Activated CD8-positive, alpha-beta memory T cell treated with anti-CD3 and anti-CD28 coated beads, Interleukin-2, amount 10 ng/mL, durations not matched to agents 7 days and 5 days (primary cell): Measurements from ENCODE around the gene HOXA10. TPM values are rescaled to one million over a fixed set of nuclear protein-coding genes. Genes with fewer than 3 reads are reported as not detected.

Source experiments
- ATAC-seq: fragments of 150-1000 bp; cut with Tn5 transposase; one replicate; pipeline ENCODE4 v1.10.0; 2021; ENCODE audit warnings: moderate library complexity
- CTCF ChIA-PET: fragments of 350-600 bp; sonication (Branson Sonifier 250); formaldehyde crosslinking; loops from one replicate; lab custom pipeline; 2021; ENCODE audit warnings: antibody characterized with exemption; lab: Charles Lee
- DNase-seq: peaks from one replicate; pipeline ENCODE4 v3.0.0-alpha.2; 2020
- H3K27ac Mint-ChIP-seq: one replicate; pipeline ENCODE4 v1.8.0; 2021; ENCODE audit warnings: mild to moderate bottlenecking, mixed read lengths
- H3K27me3 Mint-ChIP-seq: one replicate; pipeline ENCODE4 v1.8.0; 2021; ENCODE audit warnings: mixed read lengths
- H3K36me3 Mint-ChIP-seq: one replicate; pipeline ENCODE4 v1.8.0; 2021; ENCODE audit warnings: mild to moderate bottlenecking, mixed read lengths
- H3K4me1 Mint-ChIP-seq: one replicate; pipeline ENCODE4 v1.8.0; 2021; ENCODE audit warnings: mixed read lengths
- H3K4me3 Mint-ChIP-seq: one replicate; pipeline ENCODE4 v1.8.0; 2021; ENCODE audit warnings: mild to moderate bottlenecking, moderate library complexity, mixed read lengths
- H3K9me3 Mint-ChIP-seq: one replicate; pipeline ENCODE4 v1.8.0; 2022; ENCODE audit warnings: low read depth, mixed read lengths
- total RNA-seq, 2 experiments: library from RNA; stranded (reverse); gene quantifications; one replicate each; pipeline ENCODE4 v1.2.3, GENCODE V29; 2021

Gene HOXA10
- total RNA-seq, 2 experiments from 2014 or later, result not detected

DNA sequence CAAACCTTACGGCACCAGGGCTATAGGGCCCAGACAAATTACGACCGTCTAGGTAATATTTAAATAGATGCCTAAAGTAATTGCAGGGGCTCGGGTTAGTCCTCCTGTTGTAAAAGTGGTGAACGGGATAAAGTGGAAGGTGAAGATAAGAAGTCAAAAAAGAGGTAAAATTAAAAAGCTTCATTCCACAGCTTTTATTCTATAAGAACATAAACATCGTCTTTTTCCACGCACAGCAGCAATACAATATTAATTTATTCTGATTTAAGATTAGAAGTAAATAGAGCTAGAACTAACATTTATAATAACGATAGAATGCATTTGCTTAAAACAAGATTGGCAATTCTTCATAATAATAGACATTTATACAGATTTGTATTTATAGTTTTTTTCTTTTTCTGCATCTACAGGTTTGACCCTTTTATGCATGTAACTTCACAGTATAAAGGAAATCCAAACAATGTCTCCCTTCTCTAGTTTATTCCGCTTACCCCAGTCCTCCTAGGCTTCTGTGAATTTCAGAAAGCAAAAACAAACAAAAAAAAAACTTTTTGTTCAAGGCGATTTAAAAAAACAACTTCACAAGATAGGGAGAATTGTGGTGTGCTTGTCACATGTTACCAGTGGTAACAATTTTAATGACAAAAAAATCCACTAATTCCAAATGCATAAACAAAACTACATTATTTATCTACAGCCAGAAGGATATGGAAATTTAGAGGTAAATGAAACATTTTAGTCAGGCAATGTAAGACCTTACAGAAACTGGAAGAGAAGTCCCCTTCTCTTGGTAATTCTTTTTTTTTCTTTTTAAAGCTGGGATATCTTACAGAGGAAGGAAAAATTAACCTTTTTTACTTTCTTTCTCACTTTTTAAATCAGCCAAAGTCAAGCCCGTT, 3.4 kb downstream of the HOXA10 start:
- H3K27me3 Mint-ChIP-seq, result peaks cover 82% of the 10 kb centered on the region
- CTCF ChIA-PET, result interaction anchor here (1.0 to 1.7 kb wide), 2 partner anchors 10 to 41 kb away, joined by 3 to 5 read pairs; no protein-coding TSS in a partner anchor
- DNase-seq (no peak), ATAC-seq (no peak)
- no peak overlapping the region for H3K27ac Mint-ChIP-seq
- H3K36me3 Mint-ChIP-seq, result peaks cover 2% of the 10 kb centered on the region
- H3K4me1 Mint-ChIP-seq, result peaks cover 7% of the 10 kb centered on the region
- no peak overlapping the region for H3K4me3 Mint-ChIP-seq
- no peaks in the 10 kb centered on the region for H3K9me3 Mint-ChIP-seq

DNA sequence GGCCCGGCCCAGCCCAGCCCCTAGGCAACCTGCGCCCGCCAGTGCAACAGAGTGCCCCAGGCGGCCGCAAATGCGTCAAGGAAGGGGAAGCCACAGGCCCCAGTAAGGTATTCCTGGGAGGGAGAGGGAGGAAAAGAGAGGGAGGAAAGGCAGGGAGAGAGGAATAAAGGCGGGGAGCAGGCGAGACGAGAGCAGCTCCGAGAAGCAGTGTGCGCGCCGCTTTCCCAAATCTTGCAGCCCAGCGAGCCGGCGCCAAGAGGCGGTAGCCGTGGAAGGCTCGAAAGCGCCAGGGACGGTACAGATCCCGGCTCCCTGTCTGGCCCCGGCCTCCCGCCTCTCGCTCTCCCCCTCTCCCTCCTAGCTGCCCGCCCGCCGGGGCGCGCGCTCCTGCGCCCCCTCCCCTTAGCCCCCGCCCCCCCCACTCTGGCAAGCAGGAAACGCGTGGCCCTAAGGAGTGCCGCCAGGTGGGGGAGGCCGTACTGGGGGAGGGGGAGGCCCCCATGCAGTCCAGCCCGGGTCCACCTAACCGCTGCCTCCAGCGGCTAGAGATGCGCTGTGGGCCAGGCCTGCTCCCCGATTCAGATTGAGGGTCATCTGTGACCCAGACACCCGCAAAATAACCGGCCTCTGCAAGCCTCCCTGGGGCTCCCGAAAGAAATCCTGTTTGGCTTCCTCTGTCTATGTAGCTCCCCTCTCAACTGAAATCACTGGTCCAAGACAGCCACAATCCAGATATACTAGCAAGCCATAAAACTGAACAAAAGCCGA, 4.3 kb downstream of the HOXA10 start:
- H3K9me3 Mint-ChIP-seq, result no peaks in the 10 kb centered on the region
- H3K27ac Mint-ChIP-seq, result no peak overlapping the region
- H3K27me3 Mint-ChIP-seq, result peaks cover 79% of the 10 kb centered on the region
- peaks cover 7% of the 10 kb centered on the region for H3K4me1 Mint-ChIP-seq
- CTCF ChIA-PET, result no interaction called here
- DNase-seq, result no peak
- ATAC-seq, result no peak
- H3K36me3 Mint-ChIP-seq, result peaks cover 2% of the 10 kb centered on the region
- no peak overlapping the region for H3K4me3 Mint-ChIP-seq

DNA sequence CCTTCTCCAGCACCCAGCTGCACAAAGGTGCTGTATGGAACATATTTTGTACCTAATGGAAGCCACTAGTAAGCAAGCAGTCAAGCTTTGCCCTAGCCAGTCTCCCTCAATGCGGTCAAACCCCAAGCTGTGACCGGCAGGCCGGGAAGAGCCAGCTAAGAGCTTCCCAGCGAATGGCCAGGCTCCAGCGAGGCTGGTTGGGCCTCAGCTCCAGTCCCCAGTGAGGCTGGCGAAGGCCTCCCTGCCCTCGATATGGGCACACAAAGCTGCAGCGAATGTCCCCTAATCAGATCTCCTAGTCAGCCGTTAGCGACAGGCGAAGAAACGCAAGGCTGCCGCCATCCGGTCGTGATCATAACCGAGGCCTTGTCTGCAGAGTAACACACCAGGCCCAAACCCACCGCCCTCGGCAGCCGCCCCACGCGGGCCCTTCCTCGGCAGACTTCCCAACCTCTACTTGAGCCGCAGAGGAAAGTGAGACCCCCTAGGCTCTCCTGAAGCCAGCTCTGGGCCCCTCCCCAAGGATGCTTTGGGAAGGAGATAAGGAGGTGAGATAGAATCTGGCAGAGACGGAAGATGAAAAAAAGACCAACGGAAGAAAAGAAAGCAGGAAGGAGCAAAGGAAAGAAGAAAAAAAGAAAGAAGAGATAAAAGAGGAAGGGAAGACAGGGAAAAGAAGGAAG, 5.7 kb downstream of the HOXA10 start:
- DNase-seq (no peak), ATAC-seq (no peak)
- Mint-ChIP-seq H3K4me3 (no peak overlapping the region), H3K36me3 (peaks cover 2% of the 10 kb centered on the region), H3K9me3 (no peaks in the 10 kb centered on the region), H3K27ac (peak overlapping the region; percentile 40), H3K27me3 (peaks cover 87% of the 10 kb centered on the region), H3K4me1 (peaks cover 7% of the 10 kb centered on the region)
- CTCF ChIA-PET, result interaction anchor here (1.0 to 1.4 kb wide), 2 partner anchors 12 to 18 kb away, joined by 3 to 5 read pairs; no protein-coding TSS in a partner anchor

DNA sequence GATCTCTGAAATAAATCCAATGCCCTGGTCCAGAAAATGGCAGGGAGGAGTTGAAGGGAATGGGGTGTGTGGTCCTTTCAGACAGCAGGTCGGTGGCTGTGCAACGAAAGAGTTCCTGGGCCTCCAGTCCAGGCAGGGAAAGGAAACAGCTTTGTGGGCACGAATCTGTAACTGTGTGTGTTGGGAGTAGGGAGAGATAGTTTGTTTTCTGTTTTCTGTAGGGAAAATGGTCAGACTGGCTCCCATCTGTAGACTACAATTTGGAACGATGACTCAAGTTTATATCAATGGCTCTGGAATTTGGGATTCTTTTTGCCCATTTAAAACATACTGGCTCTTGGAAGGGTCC, 6.2 kb downstream of the HOXA10 start:
- ATAC-seq (no peak), DNase-seq (no peak)
- Mint-ChIP-seq H3K4me1 (peaks cover 7% of the 10 kb centered on the region), H3K27ac (peak overlapping the region; percentile 40), H3K27me3 (peaks cover 90% of the 10 kb centered on the region), H3K9me3 (no peaks in the 10 kb centered on the region), H3K36me3 (peaks cover 2% of the 10 kb centered on the region), H3K4me3 (no peak overlapping the region)
- CTCF ChIA-PET, result interaction anchor here (1.0 to 1.4 kb wide), 2 partner anchors 12 to 17 kb away, joined by 3 to 5 read pairs; no protein-coding TSS in a partner anchor

DNA sequence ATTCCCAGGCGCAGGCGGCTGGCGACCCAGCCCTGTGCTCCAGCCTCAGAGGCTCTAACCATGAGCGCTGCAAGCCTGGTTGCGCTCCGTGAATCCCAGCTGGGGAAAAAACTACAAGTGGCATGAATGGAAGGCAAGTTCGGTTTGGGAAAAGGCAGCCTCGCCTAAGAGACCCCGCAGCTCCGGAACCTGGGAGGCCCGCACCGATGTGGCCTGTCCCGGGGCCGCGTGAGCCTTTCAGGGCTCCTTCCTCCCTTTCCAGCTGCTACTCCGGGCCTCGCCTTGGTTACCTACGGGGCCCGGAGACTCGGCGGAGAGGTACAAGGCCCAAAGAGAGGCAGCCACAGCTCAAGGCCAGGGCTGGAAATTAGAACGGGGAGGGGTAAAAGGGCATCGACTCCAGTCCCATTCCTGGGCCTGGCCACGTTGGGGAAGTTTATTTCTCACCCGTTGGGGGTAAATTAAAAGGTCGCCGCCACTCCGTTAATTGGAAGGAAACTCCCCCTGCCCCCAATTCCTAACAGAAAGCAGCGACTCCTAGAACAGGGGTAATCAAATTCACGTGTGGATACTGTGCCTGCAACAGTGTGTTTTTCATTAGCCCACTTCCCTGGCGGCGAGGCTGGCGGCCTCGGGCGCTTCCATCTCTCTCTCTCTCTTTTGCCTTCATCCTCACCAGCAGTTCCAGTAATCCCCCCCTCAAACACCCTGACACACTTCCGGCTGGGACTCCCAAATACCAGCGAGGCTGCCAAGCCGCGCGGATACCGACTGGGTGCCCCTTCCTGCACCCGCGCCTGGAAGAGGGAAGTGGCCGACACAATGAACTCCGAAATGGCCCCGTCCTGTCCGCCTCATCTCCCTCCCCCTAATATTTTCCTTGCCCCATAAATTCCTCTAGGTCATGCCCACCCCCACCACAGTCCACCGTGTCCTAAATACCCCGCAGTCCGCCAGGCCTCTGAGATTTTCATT, 7.3 kb downstream of the HOXA10 start:
- ATAC-seq (no peak), DNase-seq (no peak)
- Mint-ChIP-seq H3K4me3 (no peak overlapping the region), H3K27me3 (peaks cover 91% of the 10 kb centered on the region), H3K9me3 (no peaks in the 10 kb centered on the region), H3K4me1 (peaks cover 3% of the 10 kb centered on the region), H3K27ac (peak overlapping the region; percentile 40), H3K36me3 (peaks cover 2% of the 10 kb centered on the region)
- CTCF ChIA-PET, result interaction anchor here (1.0 to 2.1 kb wide), 3 partner anchors 10 to 16 kb away, joined by 3 to 6 read pairs (median 3); partner anchors contain the start of gene HOXA7

DNA sequence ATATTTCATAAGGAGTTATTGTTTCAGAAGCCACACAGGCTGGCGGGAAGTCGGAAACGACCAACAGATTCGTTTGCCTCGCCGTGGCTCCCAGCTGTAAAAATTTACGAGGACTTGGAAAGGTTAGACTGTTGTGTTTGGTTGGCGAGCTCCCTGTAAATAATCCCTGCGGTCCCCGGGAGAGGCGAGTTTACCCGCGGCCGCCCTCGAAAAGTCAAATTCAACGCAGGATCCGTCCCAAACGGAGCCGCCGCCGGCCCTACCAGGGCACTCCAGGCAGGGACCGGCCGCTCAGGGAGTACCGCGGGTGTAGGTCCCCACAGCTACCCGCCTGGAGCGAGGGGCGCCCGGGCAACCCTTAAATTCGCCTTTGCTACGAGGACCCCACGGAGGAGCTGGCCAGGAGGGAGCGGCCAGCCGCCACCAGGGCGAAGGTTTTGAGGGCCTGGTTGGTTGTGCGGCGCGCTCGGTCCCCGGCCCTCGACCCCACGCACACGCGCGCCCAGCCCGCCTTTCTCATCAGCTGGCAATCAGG, 8.1 kb downstream of the HOXA10 start:
- CTCF ChIA-PET, result interaction anchor here (1.1 to 2.1 kb wide), 2 partner anchors 9 to 13 kb away, joined by 3 to 6 read pairs; partner anchors contain the start of gene HOXA7
- Mint-ChIP-seq H3K4me3 (no peak overlapping the region), H3K27ac (peak overlapping the region; percentile 77)

DNA sequence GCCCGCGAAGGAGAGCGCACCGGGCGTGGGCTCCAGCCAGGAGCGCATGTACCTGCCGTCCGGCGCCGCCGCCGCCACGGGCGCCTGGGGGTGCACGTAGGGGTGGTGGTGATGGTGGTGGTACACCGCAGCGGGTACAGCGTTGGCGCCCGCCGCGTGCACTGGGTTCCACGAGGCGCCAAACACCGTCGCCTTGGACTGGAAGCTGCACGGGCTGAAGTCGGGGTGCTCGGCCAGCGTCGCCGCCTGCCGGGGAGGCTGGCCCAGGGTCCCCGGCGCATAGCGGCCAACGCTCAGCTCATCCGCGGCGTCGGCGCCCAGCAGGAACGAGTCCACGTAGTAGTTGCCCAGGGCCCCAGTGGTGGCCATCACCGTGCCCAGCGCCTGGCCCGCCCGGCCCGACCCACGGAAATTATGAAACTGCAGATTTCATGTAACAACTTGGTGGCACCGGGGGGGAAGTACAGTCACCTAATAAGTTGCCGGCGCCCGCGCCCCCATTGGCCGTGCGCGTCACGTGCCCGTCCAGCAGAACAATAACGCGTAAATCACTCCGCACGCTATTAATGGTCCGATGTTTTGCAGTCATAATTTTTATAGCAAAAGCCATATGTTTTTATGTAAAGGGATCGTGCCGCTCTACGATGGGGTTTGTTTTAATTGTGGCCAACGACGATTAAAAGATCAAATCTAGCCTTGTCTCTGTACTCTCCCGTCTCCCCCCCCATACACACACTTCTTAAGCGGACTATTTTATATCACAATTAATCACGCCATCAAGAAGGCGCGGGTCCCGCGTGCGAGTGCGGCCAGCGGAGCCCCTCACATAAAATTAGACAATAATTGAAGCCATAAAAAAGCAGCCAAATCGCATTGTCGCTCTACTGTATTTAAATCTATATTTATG, 8.8 kb downstream of the HOXA10 start, which contains the start of gene HOXA9:
TSS of gene HOXA9 (minus strand) at position 449 of the 907 bp plus-strand sequence. CDS start at position 369, 80 bp downstream.
- CTCF ChIA-PET, result interaction anchor here (2.1 kb wide), 1 partner anchor 9 kb away, joined by 6 read pairs; the partner anchor contains the start of gene HOXA7
- no peaks in the 10 kb centered on the region for H3K9me3 Mint-ChIP-seq
- no peaks in the 10 kb centered on the region for H3K36me3 Mint-ChIP-seq
- no peak for DNase-seq
- peaks cover 84% of the 10 kb centered on the region for H3K27me3 Mint-ChIP-seq
- ATAC-seq, result no peak
- H3K4me3 Mint-ChIP-seq, result no peak within 1 kb of the TSS
- H3K27ac Mint-ChIP-seq, result peak within 1 kb of the TSS; percentile 77
- H3K4me1 Mint-ChIP-seq, result peaks cover 2% of the 10 kb centered on the region

More for the DNA sequence above, 8.1 kb downstream of the HOXA10 start:
- no peaks in the 10 kb centered on the region for H3K9me3 Mint-ChIP-seq
- no peaks in the 10 kb centered on the region for H3K36me3 Mint-ChIP-seq
- peaks cover 1% of the 10 kb centered on the region for H3K4me1 Mint-ChIP-seq
- ATAC-seq, result no peak
- DNase-seq, result no peak
- H3K27me3 Mint-ChIP-seq, result peaks cover 86% of the 10 kb centered on the region

DNA sequence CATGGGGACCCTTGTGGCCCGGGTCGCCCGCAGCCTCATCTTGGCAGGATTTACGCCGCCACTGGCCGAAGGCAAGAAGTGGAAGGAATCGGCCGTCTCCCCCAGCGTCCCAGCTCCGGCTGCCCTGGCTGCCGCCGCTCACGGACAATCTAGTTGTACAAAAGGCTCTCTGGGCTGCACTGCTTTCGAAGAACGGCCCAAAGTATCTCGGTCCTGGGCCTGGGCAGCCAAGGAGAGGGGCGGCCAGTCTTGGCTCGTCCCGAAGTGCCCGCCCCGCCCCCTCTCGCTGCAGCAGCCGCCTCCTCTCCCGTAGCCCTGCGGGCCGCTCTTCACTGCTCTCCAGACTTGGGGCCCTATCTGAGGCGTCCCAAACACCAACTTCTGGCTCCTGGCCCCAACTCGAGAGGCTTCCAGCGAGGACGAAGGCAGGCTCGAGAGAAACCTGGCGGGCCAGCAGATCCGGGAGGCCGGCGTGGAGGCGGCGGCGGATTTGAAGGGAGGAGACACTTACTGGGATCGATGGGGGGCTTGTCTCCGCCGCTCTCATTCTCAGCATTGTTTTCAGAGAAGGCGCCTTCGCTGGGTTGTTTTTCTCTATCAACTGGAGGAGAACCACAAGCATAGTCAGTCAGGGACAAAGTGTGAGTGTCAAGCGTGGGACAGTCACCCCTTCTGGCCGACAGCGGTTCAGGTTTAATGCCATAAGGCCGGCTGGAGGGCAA, 9.6 kb downstream of the HOXA10 start:
- Mint-ChIP-seq H3K36me3 (no peaks in the 10 kb centered on the region), H3K4me3 (no peak overlapping the region), H3K9me3 (no peaks in the 10 kb centered on the region), H3K27me3 (peaks cover 86% of the 10 kb centered on the region), H3K4me1 (peaks cover 6% of the 10 kb centered on the region), H3K27ac (no peak overlapping the region)
- ATAC-seq (no peak), DNase-seq (no peak)
- CTCF ChIA-PET, result interaction anchor here (2.1 to 2.3 kb wide), 2 partner anchors 8 to 14 kb away, joined by 6 to 15 read pairs; partner anchors contain the start of gene HOXA7

DNA sequence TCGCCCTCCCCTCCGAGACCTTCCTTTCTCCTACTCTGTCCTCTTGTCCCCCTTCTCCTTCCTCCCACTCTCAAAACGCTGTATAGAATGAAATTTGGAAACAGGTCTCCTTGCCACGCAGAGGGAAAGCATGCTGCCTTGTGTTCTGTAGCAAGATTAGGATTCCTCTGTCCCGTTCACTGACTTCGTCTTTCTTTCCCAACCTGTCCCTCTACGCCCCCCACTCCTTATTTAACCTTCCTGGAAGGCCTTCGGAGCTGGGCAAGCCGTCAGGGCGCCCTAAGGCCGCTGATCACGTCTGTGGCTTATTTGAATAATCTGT, 10.1 kb downstream of the HOXA10 start:
- Mint-ChIP-seq H3K27ac (no peak overlapping the region), H3K4me1 (peaks cover 6% of the 10 kb centered on the region), H3K9me3 (no peaks in the 10 kb centered on the region), H3K27me3 (peaks cover 86% of the 10 kb centered on the region), H3K4me3 (no peak overlapping the region), H3K36me3 (no peaks in the 10 kb centered on the region)
- ATAC-seq (no peak), DNase-seq (no peak)
- CTCF ChIA-PET, result interaction anchor here (2.3 to 3.7 kb wide), 2 partner anchors 13 to 482 kb away, joined by 15 to 38 read pairs; no protein-coding TSS in a partner anchor

DNA sequence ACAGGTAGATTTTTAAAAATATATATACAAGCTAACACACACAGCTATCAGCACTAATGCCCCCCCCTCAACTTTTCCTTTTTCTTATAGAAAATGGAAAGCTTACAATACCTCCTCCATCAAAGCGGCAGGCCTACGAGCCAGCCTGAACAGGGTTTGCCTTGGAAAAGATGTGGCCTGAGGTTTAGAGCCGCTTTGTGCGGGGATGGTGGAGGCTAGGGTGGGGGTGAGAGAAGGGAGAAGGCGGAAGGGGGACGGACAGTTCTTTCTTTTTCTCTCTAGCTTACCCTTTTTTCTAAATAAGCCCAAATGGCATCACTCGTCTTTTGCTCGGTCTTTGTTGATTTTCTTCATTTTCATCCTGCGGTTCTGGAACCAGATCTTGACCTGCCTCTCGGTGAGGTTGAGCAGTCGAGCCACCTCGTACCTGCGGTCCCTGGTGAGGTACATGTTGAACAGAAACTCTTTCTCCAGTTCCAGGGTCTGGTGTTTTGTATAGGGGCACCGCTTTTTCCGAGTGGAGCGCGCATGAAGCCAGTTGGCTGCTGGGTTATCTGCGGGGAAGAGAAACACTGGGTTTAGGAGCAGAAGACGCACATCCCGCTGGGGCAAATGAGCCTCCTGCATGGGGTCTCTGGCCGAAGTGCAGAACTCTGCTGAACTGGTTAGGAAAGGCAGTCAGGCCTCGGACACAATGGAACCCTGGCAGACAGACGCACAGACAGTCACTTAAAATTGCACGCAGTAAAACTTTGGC, 10.7 kb downstream of the HOXA10 start:
- no peak for ATAC-seq

More for the DNA sequence above, 10.7 kb downstream of the HOXA10 start:
- peaks cover 7% of the 10 kb centered on the region for H3K4me1 Mint-ChIP-seq
- H3K9me3 Mint-ChIP-seq, result no peaks in the 10 kb centered on the region
- no peak overlapping the region for H3K4me3 Mint-ChIP-seq
- H3K27me3 Mint-ChIP-seq, result peaks cover 86% of the 10 kb centered on the region
- H3K36me3 Mint-ChIP-seq, result no peaks in the 10 kb centered on the region
- H3K27ac Mint-ChIP-seq, result no peak overlapping the region
- CTCF ChIA-PET, result interaction anchor here (0.9 to 3.7 kb wide), 6 partner anchors 11 to 482 kb away, joined by 3 to 38 read pairs (median 6); partner anchors contain the start of gene HOXA10
- no peak for DNase-seq
